ENCODE data around the gene NGB. TPM values are rescaled to one million over a fixed set of nuclear protein-coding genes. Genes with fewer than 3 reads are reported as not detected.

The NGB gene
- total and polyA plus RNA-seq, 2 experiments from 2014 or later, result not detected

DNA sequence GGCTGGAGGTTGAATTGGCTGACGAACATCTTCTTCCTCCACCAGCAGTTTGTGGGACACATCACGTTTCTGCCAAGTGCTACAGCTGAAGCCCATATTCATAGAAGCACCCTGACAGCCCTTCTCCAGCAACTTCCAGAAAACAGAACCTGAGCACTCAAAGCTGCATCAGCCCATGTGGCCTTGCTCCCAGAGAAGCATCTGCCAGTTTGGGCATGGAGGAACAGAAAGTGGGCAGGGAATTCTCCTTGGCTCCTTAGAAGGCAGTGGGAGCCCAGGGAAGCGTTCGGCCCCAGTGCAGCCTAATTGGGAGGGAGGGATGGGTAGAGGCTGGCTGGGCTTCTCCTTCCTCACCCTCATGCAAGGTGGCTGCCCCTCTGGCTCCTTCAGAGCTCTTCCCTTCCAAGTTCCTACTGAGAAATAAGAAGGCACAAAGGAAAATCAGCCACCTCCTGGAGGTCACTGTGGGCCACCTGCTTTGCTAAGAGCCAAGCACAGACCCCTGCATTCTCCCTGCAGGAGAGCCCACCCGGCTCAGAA is 4.1 kb upstream of the NGB start:
- TF ChIP-seq EZH2phosphoT487 (IDR thresholded peaks at IDR 0.05; ENCODE audit: low read depth, severe bottlenecking, unreplicated experiment) (no peak), EZH2 (IDR thresholded peaks at IDR 0.05; ENCODE audit: borderline replicate concordance) (no peak)
- H3K27me3 ChIP-seq, result peaks cover 32% of the 10 kb centered on the region
- H3K79me2 ChIP-seq, result no peaks in the 10 kb centered on the region
- H3K9me2 ChIP-seq (replicated peaks; ENCODE audit: insufficient read depth), result no peaks in the 10 kb centered on the region
- no peak overlapping the region for H3K4me2 ChIP-seq
- no peak overlapping the region for H2AFZ ChIP-seq
- H3K4me3 ChIP-seq, result no peak overlapping the region
- H4K20me1 ChIP-seq (ENCODE audit: insufficient read depth, poor library complexity, severe bottlenecking), result no peaks in the 10 kb centered on the region
- H3K27ac ChIP-seq, result no peak overlapping the region
- H3K4me1 ChIP-seq (ENCODE audit: insufficient read depth), result peaks cover 4% of the 10 kb centered on the region
- H3K9me3 ChIP-seq (ENCODE audit: low read depth), result no peaks in the 10 kb centered on the region
- no peaks in the 10 kb centered on the region for H3K36me3 ChIP-seq (replicated peaks; ENCODE audit: insufficient read depth, low read depth)
- DNase-seq (ENCODE audit: low spot score), result no peak
- WGBS (ENCODE audit: low lambda C conversion rate, missing lambda C conversion rate), result 89% methylated on average over 5 of the region's 5 CpGs

DNA sequence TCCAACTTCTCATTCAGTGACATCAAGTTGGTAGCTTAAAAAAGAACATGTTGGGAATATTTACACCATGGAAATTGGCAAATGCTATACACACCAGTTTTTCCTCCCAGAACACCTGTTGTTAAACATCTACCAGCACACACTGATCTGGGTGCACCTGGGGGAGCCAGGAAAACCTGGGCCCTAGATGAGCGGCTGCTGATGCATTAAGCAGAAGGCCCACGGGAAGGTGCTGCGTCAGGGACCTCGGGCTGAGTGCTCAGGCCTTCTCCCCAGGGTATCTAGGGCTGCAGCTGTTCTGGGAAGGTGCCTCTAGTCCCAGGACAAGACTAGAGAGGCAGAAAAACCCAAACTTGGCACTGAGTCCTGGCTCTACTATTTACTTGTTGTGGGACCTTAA is 2.8 kb upstream of the NGB start:
- Histone ChIP-seq H3K4me3 (no peak overlapping the region), H3K27ac (no peak overlapping the region), H3K4me2 (no peak overlapping the region), H3K27me3 (peaks cover 43% of the 10 kb centered on the region), H4K20me1 (ENCODE audit: insufficient read depth, poor library complexity, severe bottlenecking) (no peaks in the 10 kb centered on the region), H3K9me3 (ENCODE audit: low read depth) (no peaks in the 10 kb centered on the region), H3K4me1 (ENCODE audit: insufficient read depth) (peaks cover 4% of the 10 kb centered on the region), H3K36me3 (replicated peaks; ENCODE audit: insufficient read depth, low read depth) (no peaks in the 10 kb centered on the region), H3K9me2 (replicated peaks; ENCODE audit: insufficient read depth) (no peaks in the 10 kb centered on the region), H2AFZ (no peak overlapping the region), H3K79me2 (no peaks in the 10 kb centered on the region)
- no peak for TF ChIP-seq EZH2phosphoT487 (IDR thresholded peaks at IDR 0.05; ENCODE audit: low read depth, severe bottlenecking, unreplicated experiment)
- TF ChIP-seq, protein P1, sequence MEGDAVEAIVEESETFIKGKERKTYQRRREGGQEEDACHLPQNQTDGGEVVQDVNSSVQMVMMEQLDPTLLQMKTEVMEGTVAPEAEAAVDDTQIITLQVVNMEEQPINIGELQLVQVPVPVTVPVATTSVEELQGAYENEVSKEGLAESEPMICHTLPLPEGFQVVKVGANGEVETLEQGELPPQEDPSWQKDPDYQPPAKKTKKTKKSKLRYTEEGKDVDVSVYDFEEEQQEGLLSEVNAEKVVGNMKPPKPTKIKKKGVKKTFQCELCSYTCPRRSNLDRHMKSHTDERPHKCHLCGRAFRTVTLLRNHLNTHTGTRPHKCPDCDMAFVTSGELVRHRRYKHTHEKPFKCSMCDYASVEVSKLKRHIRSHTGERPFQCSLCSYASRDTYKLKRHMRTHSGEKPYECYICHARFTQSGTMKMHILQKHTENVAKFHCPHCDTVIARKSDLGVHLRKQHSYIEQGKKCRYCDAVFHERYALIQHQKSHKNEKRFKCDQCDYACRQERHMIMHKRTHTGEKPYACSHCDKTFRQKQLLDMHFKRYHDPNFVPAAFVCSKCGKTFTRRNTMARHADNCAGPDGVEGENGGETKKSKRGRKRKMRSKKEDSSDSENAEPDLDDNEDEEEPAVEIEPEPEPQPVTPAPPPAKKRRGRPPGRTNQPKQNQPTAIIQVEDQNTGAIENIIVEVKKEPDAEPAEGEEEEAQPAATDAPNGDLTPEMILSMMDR (IDR thresholded peaks at IDR 0.05; ENCODE audit: poor library complexity), result no peak
- TF ChIP-seq EZH2 (IDR thresholded peaks at IDR 0.05; ENCODE audit: borderline replicate concordance), result no peak
- WGBS (ENCODE audit: low lambda C conversion rate, missing lambda C conversion rate), result 89% methylated on average over 4 of the region's 4 CpGs
- DNase-seq (ENCODE audit: low spot score), result no peak

- peaks cover 52% of the 10 kb centered on the region for H3K27me3 ChIP-seq
These were observed 1.3 kb upstream of the NGB start for GRCh38 chr14:77272261-77272660.

More at GRCh38 chr14:77272261-77272660, 1.3 kb upstream of the NGB start:
- Histone ChIP-seq H2AFZ (no peak overlapping the region), H3K9me2 (replicated peaks; ENCODE audit: insufficient read depth) (no peaks in the 10 kb centered on the region), H3K4me3 (no peak overlapping the region), H4K20me1 (ENCODE audit: insufficient read depth, poor library complexity, severe bottlenecking) (no peaks in the 10 kb centered on the region), H3K9me3 (ENCODE audit: low read depth) (no peaks in the 10 kb centered on the region), H3K79me2 (no peaks in the 10 kb centered on the region), H3K4me2 (no peak overlapping the region), H3K27ac (no peak overlapping the region), H3K36me3 (replicated peaks; ENCODE audit: insufficient read depth, low read depth) (no peaks in the 10 kb centered on the region), H3K4me1 (ENCODE audit: insufficient read depth) (peaks cover 4% of the 10 kb centered on the region)
- 92% methylated on average over 4 of the region's 4 CpGs for WGBS (ENCODE audit: low lambda C conversion rate, missing lambda C conversion rate)
- no peak for TF ChIP-seq EZH2phosphoT487 (IDR thresholded peaks at IDR 0.05; ENCODE audit: low read depth, severe bottlenecking, unreplicated experiment)
- TF ChIP-seq, protein P1 (IDR thresholded peaks at IDR 0.05; ENCODE audit: poor library complexity), result no peak
- TF ChIP-seq EZH2 (IDR thresholded peaks at IDR 0.05; ENCODE audit: borderline replicate concordance), result no peak
- no peak for DNase-seq (ENCODE audit: low spot score)
